NK-92 treated with Interleukin-12 subunit alpha and Interleukin-12 subunit beta, amount 100 ng/mL, for 24 hours (cell line): ENCODE measurements around the gene CLEC4G.
"Not testable (repeated sequence)": the region's sequence is repeated elsewhere in the genome, so short reads cannot be mapped to it uniquely, and the experiment has no call there.

Experiments used
- DNase-seq: peaks from one replicate; lab custom pipeline; 2025; lab: John Stamatoyannopoulos, UW

The CLEC4G gene

GRCh38 chr19:7732045-7732444, at the start of gene CLEC4G:
Gene CLEC4G, minus strand, starts transcription at chr19:7732110. Its CDS starts 8 bp downstream, at chr19:7732102.
- no peak for DNase-seq

- no peak for DNase-seq
Measured at GRCh38 chr19:7781157-7781556, 49.2 kb upstream of the CLEC4G start.

GRCh38 chr19:7779631-7780486, 47.9 kb upstream of the CLEC4G start:
- no peak for DNase-seq

GRCh38 chr19:7778081-7778480, 46.2 kb upstream of the CLEC4G start:
- DNase-seq = no peak

- DNase-seq = no peak
Measured at GRCh38 chr19:7775761-7776160, 43.9 kb upstream of the CLEC4G start.

- no peak for DNase-seq
Measured at GRCh38 chr19:7773841-7774240, 41.9 kb upstream of the CLEC4G start.

GRCh38 chr19:7772752-7773291, 40.9 kb upstream of the CLEC4G start:
- DNase-seq = peak; percentile 25

- no peak for DNase-seq
Measured at GRCh38 chr19:7771072-7771471, 39.2 kb upstream of the CLEC4G start.

- DNase-seq = no peak
Measured at GRCh38 chr19:7769171-7769570, 37.3 kb upstream of the CLEC4G start.

GRCh38 chr19:7767487-7767886, 35.6 kb upstream of the CLEC4G start:
- no peak for DNase-seq

GRCh38 chr19:7766535-7766934, 34.6 kb upstream of the CLEC4G start:
- DNase-seq = no peak

- not testable (repeated sequence) for DNase-seq
Measured at GRCh38 chr19:7765043-7765442, 33.1 kb upstream of the CLEC4G start.

- not testable (repeated sequence) for DNase-seq
Measured at GRCh38 chr19:7764157-7764556, 32.2 kb upstream of the CLEC4G start.

GRCh38 chr19:7763696-7764095, 31.8 kb upstream of the CLEC4G start:
- DNase-seq = no peak

- DNase-seq = no peak
Measured at GRCh38 chr19:7762719-7763293, 30.9 kb upstream of the CLEC4G start, which contains the start of gene CLEC4M. Gene CLEC4M, plus strand, starts transcription at chr19:7763243. Its CDS starts 24 bp downstream, at chr19:7763267.

- no peak for DNase-seq
Measured at GRCh38 chr19:7759156-7759555, 27.2 kb upstream of the CLEC4G start.

GRCh38 chr19:7757358-7757757, 25.4 kb upstream of the CLEC4G start:
- DNase-seq = no peak

- no peak for DNase-seq
Measured at GRCh38 chr19:7756258-7756657, 24.3 kb upstream of the CLEC4G start.

- DNase-seq = peak; percentile 35
Measured at GRCh38 chr19:7751157-7751783, 19.4 kb upstream of the CLEC4G start.

- DNase-seq = no peak
Measured at GRCh38 chr19:7748756-7749155, 16.8 kb upstream of the CLEC4G start.

GRCh38 chr19:7748171-7748570, 16.3 kb upstream of the CLEC4G start:
- no peak for DNase-seq
